Smooth muscle cell (in vitro differentiated cells): ENCODE data around the gene GSTK1. TPM values are rescaled to one million over a fixed set of nuclear protein-coding genes. Genes with fewer than 3 reads are reported as not detected.

Experiments
- DNase-seq: peaks from one replicate; lab custom pipeline; 2025; ENCODE audit not compliant: unreplicated experiment; lab: John Stamatoyannopoulos, UW
- H2AFZ ChIP-seq: fragments of 200-600 bp; sonication (generic); 2 replicates; pipeline ENCODE4 v1.6.0; 2016; ENCODE audit warnings: antibody characterized with exemption, low read depth, mild to moderate bottlenecking
- H3F3A ChIP-seq: fragments of 200-600 bp; sonication (generic); 2 replicates; pipeline ENCODE4 v1.6.0; 2017; ENCODE audit warnings: antibody characterized with exemption, low read depth
- H3K27ac ChIP-seq: fragments of 200-600 bp; sonication (generic); 2 replicates; pipeline ENCODE4 v1.5.1; 2016; ENCODE audit warnings: low read depth, mild to moderate bottlenecking
- H3K27me3 ChIP-seq: fragments of 200-600 bp; sonication (generic); 2 replicates; pipeline ENCODE4 v1.6.1; 2016; ENCODE audit warnings: low read depth, mild to moderate bottlenecking
- H3K36me3 ChIP-seq: fragments of 200-600 bp; sonication (generic); 2 replicates; pipeline ENCODE4 v1.5.1; 2016; ENCODE audit warnings: low read depth
- H3K4me1 ChIP-seq: fragments of 200-600 bp; sonication (generic); 2 replicates; pipeline ENCODE4 v1.5.1; 2016; ENCODE audit warnings: low read depth
- H3K4me2 ChIP-seq: fragments of 200-600 bp; sonication (generic); 2 replicates; pipeline ENCODE4 v1.6.0; 2016; ENCODE audit warnings: mild to moderate bottlenecking
- H3K4me3 ChIP-seq: fragments of 200-600 bp; sonication (generic); 2 replicates; pipeline ENCODE4 v1.5.1; 2016; ENCODE audit warnings: mild to moderate bottlenecking
- H3K79me2 ChIP-seq: fragments of 200-600 bp; sonication (generic); 2 replicates; pipeline ENCODE4 v1.6.0; 2016; ENCODE audit warnings: low read depth, mild to moderate bottlenecking
- H3K9ac ChIP-seq: fragments of 200-600 bp; sonication (generic); 2 replicates; pipeline ENCODE4 v1.6.0; 2016; ENCODE audit warnings: low read depth
- H3K9me3 ChIP-seq: fragments of 200-600 bp; sonication (generic); replicated peaks from 2 replicates; pipeline ENCODE4 v1.5.1; 2016; ENCODE audit warnings: low read depth
- H4K20me1 ChIP-seq: fragments of 200-600 bp; sonication (generic); 2 replicates; pipeline ENCODE4 v1.6.0; 2016; ENCODE audit warnings: low read depth
- WGBS: methylation state at CpG from one replicate; pipeline ENCODE4 v1.1.7; 2016; ENCODE audit warnings: low lambda C conversion rate; 5-methylcytosine and 5-hydroxymethylcytosine counted together
- polyA plus RNA-seq: library from polyadenylated mRNA; unstranded; fragments of >200 nt; fragmentation: Nextera tagmentation; extraction: Ambion mirVana; gene quantifications from 2 replicates; pipeline ENCODE4 v1.2.1, GENCODE V29; 2016
- total RNA-seq: library from RNA; depleted of rRNA; stranded (reverse); fragments of >200 nt; gene quantifications from 2 replicates; pipeline ENCODE4 v1.2.3, GENCODE V29; 2014
- TF ChIP-seq, protein P1 (sequence below): fragments of 200-600 bp; sonication (generic); IDR thresholded peaks from 2 replicates; pipeline ENCODE4 v1.5.1; 2017; ENCODE audit warnings: borderline replicate concordance, mild to moderate bottlenecking, antibody characterized with exemption; ENCODE audit not compliant: insufficient read depth, poor library complexity, severe bottlenecking

GSTK1 gene
- total and polyA plus RNA-seq, 2 experiments from 2014 or later: 105 to 158 TPM

DNA sequence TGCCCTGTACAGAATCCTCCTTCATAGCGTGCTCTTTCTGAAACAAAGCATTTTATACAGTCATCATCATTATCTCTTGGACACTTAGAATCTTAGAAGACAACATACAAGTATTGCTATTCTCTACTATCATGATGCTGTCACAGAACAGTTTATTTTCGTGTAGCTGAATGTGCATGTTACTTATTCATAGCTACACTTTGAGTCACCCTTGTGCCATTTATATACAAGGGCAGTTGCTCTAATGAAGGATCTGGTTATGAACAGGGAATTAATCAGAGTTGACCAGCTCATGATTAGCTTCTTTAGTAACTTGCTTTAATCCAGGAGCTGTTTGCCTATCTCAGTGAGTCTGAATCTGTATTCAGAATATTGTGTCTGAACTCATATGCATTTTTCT, 36.1 kb downstream of the GSTK1 start:
- DNase-seq: no peak
- H3K27me3 ChIP-seq: no peaks in the 10 kb centered on the region
- TF ChIP-seq, protein P1, sequence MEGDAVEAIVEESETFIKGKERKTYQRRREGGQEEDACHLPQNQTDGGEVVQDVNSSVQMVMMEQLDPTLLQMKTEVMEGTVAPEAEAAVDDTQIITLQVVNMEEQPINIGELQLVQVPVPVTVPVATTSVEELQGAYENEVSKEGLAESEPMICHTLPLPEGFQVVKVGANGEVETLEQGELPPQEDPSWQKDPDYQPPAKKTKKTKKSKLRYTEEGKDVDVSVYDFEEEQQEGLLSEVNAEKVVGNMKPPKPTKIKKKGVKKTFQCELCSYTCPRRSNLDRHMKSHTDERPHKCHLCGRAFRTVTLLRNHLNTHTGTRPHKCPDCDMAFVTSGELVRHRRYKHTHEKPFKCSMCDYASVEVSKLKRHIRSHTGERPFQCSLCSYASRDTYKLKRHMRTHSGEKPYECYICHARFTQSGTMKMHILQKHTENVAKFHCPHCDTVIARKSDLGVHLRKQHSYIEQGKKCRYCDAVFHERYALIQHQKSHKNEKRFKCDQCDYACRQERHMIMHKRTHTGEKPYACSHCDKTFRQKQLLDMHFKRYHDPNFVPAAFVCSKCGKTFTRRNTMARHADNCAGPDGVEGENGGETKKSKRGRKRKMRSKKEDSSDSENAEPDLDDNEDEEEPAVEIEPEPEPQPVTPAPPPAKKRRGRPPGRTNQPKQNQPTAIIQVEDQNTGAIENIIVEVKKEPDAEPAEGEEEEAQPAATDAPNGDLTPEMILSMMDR: no peak
- peaks cover 14% of the 10 kb centered on the region for H3K36me3 ChIP-seq
- peak overlapping the region; percentile 34 for H3K27ac ChIP-seq
- no peak overlapping the region for H3K9ac ChIP-seq
- no peak overlapping the region for H3K4me3 ChIP-seq
- no peak overlapping the region for H3K4me2 ChIP-seq
- H3K79me2 ChIP-seq: no peaks in the 10 kb centered on the region
- no peak overlapping the region for H2AFZ ChIP-seq
- H4K20me1 ChIP-seq: peaks cover 30% of the 10 kb centered on the region
- H3K9me3 ChIP-seq: no peaks in the 10 kb centered on the region
- 68% methylated on average over 2 of the region's 2 CpGs for WGBS
- no peaks in the 10 kb centered on the region for H3F3A ChIP-seq
- no peaks in the 10 kb centered on the region for H3K4me1 ChIP-seq

GRCh38 chr7:143299840-143300239, 36.6 kb downstream of the GSTK1 start:
- H3K36me3 ChIP-seq: peaks cover 15% of the 10 kb centered on the region
- TF ChIP-seq, protein P1: peak; percentile 37
- no peak overlapping the region for H3K4me3 ChIP-seq
- no peaks in the 10 kb centered on the region for H3K9me3 ChIP-seq
- peak overlapping the region; percentile 34 for H3K27ac ChIP-seq
- no peaks in the 10 kb centered on the region for H3K79me2 ChIP-seq
- H3K27me3 ChIP-seq: no peaks in the 10 kb centered on the region
- no peaks in the 10 kb centered on the region for H3K4me1 ChIP-seq
- DNase-seq: no peak
- no peak overlapping the region for H2AFZ ChIP-seq
- H3F3A ChIP-seq: no peaks in the 10 kb centered on the region
- peaks cover 32% of the 10 kb centered on the region for H4K20me1 ChIP-seq
- H3K9ac ChIP-seq: no peak overlapping the region
- no peak overlapping the region for H3K4me2 ChIP-seq
- 86% methylated on average over 8 of the region's 8 CpGs for WGBS

- H2AFZ ChIP-seq: no peak overlapping the region
- H3K36me3 ChIP-seq: peaks cover 8% of the 10 kb centered on the region
- H3K79me2 ChIP-seq: no peaks in the 10 kb centered on the region
- H4K20me1 ChIP-seq: peaks cover 34% of the 10 kb centered on the region
- H3K27ac ChIP-seq: peak overlapping the region; percentile 2
- H3K9me3 ChIP-seq: no peaks in the 10 kb centered on the region
- H3K9ac ChIP-seq: no peak overlapping the region
- WGBS: 80% methylated on average over 8 of the region's 8 CpGs
- no peaks in the 10 kb centered on the region for H3K4me1 ChIP-seq
- TF ChIP-seq, protein P1: no peak
- DNase-seq: no peak
- H3K4me3 ChIP-seq: no peak overlapping the region
- no peaks in the 10 kb centered on the region for H3K27me3 ChIP-seq
- H3F3A ChIP-seq: no peaks in the 10 kb centered on the region
- no peak overlapping the region for H3K4me2 ChIP-seq
Measured at GRCh38 chr7:143300959-143301935, 38.0 kb downstream of the GSTK1 start.
